ENCODE results near the gene RNF166.

RNF166 gene

DNA sequence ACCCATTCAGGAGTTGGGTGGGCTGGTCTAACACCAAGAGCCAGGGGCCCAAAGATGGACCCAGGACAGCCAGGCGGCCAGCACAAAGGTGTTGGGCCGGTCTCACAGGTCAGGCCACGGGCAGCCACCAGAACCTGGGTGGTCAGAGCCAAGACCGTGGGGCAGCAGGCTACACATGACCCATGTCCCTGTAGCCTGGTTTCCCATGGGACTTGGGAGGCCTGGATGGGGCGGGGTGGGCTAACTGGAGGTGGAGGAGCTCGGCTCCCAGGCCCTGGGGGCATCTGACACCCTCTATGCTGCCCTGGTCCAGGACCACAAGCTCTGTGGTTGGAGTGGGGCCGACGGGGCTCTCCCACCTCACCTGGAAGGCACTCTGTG lies 17.3 kb upstream of the RNF166 start:
- no peak for DNase-seq

DNA sequence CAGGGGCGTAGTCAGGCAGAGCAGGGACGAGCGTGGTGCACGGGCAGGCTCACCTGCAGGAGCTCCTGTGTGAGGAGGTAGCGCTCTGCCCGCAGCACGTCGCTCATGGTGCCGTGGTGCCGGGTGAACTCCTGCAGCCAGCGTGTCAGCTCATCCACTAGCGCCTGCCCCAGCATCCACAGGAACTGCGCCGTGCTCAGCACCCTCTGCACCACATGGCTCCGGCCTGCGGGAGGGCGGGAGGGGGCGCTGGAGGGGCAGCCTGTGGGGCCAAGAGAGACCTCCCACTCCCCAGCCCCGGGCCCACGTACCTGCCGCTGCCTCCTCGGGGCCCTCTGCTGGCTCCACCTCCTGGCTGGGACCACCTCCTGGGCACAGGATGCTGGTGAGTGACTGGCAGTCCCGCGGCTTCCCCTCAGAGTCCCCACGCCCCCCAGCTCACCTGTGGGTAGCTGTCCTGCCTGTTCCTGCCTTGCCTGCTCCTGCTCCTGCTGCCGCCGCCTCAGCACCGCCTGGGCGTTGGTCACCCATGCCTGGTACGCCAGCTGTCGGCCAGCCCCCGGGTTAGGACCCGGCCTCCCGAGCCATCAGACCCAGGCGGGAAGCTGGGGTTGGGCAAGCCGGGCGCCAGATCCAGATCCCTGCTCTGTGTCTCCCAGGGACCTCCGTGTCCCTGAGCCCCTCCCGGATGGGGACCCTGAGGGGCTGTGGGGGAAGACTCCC lies 16.7 kb upstream of the RNF166 start:
- DNase-seq, result no peak

DNA sequence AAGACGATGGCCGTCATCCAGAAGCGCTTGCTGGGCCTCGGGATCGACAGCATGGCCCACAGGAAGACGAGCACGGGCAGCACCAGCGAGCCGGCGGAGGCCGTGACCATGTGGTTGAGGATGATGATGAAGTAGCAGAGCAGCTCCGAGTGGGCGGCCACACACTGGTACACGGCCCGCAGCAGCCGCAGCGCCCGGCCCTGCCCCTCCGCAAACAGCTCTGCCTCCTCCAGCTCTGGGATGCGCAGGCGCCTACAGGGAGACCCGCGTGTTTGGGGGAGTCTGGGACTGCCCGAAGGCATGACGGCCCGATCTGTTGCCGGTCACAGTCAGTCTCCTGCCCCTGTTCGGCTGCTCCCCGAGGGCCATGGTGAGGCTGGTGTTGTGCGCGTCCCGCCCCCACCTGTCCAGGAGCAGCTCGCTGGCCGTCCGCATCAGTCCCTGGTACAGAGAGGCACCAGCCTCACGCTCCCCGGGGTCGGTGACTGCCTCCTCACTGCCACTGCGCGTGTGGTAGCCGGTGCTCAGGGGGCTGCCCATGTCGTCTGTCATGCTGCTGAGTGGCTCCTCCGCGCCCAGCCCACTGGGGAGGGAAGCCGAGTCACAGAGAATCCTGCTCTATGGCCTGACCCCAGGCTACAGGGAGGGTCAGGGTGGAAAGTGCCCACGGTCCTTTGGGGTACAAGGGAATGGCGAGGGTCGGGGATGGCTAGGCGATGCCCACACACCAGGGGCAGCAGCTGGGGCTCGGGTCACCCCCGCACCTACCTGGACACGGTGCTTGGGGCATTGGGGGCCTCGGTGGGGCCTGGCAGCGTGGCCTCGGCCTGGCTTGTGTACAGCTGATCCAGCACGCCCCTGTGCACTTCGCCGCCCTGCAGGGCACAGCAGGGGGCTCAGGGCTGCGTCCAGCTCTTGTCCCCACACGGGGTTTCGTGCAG lies 15.9 kb upstream of the RNF166 start:
- no peak for DNase-seq

DNA sequence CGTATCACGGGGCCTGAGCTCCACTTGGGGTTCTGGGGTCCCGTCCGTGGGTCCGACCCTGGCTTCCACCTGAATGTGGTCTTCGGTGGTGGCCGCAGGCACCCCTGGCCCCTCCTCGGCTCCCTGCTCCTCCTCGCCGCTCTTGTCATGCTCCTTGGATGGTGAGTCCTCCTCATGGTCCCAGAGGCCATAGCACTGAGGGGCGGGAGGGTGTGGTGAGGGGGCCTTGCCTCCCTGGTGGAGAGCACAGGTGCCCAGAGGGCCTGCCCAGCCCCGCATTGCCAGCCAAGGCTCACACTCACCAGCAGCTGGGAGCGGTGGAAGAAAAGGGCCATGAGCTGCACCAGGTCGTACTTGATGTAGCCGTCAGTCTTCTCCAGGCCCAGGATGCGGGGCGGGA lies 15.0 kb upstream of the RNF166 start:
- no peak for DNase-seq

DNA sequence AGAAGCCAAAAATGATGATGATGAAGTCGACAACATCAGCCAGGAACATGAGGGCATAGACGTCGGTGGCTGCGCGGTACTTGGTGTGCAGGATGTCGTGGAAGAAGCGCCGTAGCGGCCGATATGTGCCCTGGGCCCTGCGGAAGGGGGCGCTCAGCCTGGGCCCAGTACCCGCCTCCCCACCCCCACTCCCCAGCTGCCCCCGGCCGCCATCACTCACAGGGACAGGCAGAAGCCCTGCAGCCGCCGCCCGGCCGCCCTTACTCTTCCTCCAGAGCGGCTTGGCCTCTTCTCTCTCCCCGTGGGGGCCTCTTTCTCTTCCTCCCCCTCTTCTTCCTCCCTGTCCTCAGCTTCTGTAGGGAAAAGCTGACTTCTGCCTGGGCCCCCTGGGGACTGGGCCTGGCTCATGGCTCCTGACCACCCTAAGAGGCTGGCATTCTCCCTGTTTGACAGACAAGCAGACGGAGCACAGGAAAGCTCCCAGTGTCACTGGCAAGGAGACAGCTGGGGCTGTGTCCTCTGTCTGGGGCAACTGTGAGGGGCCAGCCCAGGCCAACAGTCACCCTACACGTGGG lies 14.3 kb upstream of the RNF166 start:
- no peak for DNase-seq

DNA sequence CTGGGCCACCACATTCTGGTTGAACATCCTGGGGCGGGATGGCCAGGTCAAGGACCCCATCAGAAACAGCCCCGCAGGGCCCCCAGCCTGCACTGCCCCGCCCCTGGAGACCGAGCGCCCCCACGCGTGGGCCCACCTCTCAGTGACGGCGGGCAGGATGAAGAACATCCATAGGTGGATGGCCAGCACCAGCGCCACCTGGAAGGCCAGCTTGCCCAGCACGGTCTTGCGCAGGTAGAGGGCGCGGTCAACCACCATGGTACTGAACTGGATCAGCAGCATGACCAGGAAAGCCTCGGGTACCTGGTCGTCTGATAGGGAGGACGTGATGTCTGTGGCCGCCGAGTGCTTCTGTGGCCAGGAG lies 13.7 kb upstream of the RNF166 start:
- DNase-seq, result no peak

DNA sequence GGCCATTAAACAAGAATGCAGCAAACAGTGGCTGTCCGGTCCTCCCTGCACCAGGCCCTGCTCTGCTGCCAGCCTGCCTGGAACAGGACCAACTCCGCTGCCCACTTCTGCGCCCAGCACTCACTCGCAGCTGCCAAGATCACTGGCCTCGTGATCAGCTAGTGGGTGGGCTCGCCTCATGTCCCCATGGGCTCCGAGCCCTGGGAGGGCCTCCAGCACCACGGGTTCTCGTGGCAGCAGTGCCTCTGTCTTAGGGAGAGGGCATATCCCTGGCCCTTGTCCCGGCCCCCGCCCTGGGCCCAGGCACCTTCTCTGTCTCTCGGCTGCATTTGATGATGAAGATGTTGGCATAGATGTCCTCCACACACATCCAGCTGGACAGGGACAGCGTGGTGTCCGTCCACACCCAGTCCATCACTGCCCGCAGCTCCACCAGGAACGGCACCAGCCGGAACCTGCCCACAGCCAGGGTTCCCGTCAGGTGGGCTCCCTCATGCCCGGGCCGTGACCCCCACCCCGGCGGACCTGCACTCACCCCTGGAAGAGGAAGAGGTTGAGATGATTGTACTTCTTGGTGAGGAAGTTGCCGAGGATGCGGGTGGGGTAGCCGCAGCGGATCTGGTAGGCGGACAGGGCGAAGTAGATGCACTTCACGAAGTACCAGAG lies 13.2 kb upstream of the RNF166 start:
- no peak for DNase-seq

DNA sequence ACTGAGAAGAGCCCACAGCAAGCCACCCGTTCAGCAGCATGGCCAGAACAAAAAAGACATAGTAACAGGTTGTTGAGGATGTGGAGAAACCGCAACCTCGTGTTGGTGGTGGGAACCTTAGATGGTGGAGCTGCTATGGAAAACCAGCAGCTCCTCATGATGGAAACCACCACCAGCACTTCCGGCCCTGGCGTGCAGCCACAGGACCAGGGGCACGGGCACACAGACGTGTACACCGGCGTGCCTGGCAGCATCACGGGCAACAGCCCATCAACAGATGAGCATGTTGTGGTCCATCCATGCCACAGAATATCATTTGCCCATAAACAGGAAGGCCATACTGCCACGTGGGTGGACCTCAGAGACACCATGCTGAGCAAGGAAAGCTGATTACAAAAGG lies 12.0 kb upstream of the RNF166 start:
- no peak for DNase-seq

DNA sequence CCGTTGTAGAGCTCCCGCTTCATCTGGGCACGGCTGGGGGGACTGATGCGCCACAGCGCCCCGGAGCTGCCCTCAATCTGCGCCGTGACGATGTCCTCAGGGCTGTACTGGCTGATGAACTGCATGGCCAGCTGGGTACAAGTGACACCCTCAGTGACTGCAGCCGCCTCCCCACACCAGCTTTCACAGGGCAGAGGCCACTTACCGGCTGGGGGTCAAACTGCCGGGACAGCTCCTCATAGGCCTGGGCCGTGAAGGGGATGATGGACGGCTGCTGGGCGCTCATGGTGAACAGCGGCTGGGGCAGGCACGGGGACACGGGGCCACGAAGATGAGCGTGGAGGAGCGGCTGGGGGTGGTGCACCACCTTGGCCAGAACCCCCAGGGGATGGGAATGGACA lies 10.4 kb upstream of the RNF166 start:
- DNase-seq, result no peak

DNA sequence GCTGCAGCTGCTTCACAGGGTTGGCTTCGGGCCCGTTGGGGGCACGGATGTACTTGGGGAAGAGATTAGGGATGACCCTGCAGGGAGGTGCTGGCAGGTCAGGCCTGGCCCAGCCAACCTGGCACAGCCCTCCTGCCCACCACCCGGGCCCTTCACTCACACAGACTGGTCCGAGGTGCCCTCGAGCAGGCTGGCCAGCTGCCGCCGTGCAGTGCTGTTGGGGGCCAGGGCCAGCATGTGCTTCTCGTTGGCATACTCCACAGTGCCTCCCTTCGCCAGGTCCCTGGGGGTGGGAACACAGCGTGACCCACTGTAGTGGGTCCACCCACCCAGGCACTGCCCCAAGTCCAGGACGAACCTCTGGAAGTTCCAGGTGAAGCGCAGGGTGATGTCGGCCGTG lies 10.0 kb upstream of the RNF166 start:
- no peak for DNase-seq

DNA sequence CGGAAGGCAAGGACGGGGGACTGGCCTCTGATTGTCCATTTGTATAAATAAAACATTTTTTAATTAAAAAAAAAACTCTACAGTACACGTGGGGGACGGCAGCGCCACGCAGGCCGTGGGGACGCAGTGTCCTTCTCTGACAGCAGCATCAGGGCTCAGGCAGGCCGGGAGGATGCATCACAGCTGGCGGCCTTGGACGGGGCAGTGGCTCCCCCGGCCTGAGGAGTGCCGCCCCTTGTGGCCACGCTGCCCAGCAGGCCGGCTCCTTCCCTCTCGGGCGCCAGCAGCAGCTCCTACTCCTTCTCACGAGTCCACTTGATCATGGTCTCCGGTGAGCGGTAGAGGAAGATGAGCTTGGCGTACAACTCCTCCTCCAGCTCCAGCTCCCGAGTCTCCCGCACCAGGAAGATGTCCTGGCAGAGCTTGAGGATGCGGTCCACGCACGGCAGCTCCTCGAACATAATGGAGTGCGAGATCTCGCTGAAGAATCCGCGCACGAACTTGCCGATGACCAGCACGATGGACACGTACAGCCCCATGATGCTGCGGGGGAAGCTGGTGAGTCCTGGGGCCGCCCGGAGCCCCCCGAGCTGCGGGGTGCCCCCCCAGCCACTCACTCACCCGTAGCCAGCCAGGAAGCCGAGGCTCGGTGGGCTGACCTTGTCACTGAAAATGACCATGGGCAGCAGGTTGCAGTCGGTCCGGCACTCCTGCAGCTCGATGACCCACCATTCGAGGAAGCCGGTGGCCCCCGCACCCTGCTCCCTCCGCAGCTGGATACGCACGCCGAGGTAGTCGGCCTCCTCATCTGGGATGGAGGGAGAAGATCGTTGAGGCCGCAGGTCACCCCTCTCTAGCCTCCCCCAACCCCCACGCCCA lies 9.3 kb upstream of the RNF166 start:
- DNase-seq, result no peak

DNA sequence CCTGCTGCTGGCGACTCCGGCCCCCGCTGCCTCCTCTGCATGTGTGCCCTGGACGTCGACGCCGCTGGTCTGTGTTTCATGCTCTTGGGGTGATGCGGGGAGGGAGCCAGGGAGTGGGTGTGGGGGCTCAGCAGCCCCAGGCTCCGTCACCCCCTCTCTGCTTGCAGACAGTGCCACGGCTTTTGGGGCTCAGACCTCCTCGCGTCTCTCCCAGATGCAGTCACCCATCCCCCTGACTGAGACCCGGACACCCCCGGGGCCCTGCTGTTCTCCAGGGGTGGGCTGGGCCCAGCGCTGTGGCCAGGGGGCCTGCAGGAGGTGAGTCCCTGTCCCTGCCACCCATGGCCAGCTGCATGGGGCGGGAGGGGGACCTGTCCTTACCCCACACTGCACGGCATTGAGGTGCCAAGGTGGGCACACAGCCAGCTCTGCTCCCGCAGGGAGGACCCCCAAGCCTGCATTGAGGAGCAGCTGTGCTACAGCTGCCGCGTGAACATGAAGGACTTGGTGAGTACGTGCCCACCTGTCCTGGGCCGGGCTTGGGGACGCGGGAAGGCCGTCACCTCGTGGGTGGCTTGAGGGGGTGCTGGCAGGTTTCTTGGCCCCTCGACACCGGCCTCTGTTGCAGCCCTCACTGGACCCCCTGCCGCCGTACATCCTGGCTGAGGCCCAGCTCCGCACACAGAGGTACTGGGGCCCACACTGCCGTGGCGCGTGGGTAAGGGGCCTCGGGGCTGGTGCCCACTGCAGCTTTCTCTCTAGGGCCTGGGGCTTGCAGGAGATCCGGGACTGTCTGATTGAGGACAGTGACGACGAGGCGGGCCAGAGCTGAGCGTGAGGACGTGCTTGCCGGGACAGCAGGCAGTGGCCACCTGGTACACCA lies 8.5 kb upstream of the RNF166 start:
- DNase-seq, result no peak

DNA sequence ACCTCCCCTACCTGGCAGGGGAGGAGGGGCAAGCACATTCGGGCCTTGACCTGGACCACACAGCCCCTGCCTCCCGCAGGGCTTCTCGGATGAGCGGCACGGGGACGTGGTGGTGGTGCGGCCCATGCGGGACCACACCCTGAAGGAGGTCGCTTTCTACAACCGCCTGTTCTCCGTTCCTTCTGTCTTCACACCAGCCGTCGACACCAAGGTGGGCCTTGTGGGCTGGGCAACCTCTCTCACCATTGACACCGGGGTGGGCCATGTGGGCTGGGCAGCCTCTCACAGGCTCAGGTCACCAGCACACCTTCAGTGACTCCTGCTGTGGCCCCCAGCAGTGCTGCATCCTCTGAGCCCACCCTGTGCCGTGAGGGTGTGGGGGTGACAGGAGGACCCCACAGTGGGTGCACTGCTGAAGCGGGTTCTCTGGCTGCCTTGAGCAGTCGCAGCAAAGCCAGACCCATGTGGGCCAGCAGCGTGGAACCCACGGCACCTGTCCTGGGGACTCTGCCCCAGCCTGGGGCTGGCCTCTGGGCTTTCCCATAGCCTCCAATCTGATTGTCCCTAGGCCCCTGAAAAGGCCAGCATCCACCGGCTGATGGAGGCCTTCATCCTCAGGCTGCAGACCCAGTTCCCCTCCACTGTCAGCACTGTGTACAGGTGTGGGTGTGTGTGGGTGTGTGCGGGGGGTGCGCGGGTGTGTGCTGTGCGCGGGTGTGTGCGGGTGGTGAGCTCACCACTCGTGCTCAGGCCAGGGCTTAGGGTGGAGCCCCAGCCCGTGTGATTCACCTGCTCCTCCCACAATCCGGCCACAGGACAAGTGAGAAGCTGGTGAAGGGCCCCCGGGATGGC lies 7.6 kb upstream of the RNF166 start:
- no peak for DNase-seq

DNA sequence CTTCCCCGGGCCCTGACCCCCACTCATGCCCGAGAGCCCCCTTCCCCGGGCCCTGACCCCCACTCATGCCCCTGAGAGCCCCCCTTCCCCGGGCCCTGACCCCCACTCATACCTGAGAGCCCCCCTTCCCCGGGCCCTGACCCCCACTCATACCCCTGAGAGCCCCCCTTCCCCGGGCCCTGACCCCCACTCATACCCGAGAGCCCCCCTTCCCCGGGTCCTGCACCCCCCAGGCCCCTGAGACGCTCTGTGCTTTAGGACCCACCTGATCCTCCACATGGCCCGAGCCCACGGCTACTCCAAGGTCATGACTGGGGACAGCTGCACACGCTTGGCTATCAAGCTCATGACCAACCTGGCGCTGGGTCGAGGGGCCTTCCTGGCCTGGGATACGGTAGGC lies 6.8 kb upstream of the RNF166 start:
- DNase-seq, result no peak

DNA sequence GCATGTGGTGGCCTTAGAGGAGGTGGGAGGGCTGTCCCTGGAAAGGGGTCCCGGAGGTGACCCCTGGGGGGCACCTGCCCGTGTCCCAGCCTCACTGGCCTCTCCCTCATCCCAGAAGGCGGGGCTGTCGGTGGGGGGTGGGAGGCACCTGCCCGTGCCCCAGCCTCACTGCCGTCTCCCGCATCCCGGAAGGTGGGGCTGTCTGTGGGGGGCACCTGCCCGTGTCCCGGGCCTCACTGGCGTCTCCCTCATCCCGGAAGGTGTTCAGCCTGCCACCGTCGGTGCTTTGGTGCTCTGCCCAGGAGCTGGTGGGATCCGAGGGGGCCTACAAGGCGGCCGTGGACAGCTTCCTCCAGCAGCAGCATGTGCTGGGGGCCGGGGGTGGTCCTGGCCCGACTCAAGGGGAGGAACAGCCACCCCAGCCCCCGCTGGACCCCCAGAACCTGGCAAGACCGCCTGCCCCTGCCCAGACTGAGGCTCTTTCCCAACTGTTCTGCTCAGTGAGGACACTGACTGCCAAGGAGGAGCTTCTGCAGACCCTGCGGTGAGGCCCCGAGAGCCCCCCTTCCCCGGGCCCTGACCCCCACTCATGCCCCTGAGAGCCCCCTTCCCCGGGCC lies 6.3 kb upstream of the RNF166 start:
- no peak for DNase-seq

DNA sequence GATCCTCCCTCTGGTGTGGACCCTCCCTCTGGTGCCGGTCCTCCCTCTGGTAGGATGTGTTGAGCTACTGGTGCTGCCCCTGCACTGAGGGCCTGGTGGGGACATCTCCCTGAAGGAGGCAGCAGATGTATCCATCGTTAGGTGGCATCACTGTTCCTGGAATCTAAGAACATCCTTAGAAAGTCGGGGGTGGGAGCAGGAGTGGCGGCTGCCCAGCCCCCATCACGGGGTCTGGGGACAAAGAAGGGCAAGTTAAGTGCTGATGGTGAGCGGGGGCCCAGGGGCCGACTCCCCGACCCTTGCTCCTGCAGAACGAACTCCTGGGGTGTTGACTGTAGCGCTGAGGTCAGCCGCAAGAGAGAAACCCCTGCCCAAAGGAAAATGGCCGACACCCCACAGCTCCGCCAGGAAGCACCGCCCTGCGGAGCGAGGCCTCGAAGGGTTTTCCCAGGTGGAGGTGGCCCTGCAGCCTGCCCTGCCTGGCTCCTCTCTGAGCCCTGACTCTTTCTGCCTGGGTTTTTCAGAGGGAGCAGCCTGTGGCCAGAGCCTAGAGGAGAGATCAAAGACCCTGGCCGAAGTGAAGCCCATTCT lies 5.6 kb upstream of the RNF166 start:
- no peak for DNase-seq

DNA sequence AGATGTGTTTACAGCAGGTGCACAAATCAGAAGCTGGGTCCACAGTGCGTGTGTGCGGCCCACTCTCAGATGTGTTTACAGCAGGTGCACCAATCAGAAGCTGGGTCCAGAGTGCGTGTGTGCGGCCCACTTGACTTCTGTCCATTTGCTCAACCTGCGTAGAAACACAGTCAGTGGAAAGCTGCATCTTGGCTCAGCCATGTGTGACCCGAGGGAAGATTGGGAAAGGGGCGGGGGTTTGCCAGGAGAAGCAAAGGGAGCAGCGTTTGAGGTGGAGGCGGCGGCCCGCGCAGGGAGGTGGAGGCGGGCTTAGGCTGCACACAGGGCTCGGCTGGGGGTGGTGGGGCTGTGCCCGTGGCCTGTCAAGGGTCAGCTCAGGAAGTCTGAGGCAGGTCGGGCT lies 4.3 kb upstream of the RNF166 start:
- DNase-seq, result no peak

DNA sequence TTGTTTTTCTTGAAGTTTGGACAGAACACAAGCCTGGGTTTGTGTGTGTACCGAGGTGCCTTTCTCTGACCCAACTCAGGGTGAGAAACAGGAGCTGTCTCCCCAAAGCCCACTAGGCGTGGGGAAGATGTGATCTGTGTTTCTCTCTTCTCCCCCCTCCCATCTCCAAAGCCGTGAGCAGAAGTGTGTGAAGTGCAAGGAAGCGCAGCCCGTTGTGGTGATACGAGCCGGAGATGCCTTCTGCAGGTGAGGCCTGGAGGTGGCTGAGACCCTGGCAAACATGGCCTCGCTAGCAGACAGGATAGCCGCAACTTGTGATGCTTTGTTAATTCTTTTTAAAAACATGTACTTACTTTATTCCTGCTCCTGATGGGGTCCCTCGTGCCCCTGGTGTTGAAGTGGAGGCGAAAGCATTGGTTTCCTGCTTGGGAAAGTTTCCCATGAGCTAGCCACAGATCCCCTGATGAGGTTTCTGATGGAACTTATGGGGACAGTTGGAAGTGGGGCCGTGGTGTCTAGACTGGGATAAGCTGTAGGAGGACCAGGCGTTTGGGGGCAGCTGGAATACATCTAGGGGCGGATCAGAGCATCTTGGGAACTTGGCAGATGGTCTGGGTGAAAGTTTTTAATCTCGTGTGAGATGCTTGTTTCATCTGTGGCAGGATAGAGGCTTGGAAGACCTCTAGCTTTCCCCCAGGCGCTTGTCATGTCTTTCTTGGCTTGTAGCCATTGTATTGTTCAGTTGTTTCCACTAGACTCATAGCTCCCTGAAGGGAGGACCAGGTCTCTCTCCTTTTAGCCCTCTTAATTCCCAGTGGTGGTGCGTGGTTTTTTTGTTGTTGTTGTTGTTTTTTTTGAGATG lies 988 bp upstream of the RNF166 start:
- DNase-seq, result no peak

DNA sequence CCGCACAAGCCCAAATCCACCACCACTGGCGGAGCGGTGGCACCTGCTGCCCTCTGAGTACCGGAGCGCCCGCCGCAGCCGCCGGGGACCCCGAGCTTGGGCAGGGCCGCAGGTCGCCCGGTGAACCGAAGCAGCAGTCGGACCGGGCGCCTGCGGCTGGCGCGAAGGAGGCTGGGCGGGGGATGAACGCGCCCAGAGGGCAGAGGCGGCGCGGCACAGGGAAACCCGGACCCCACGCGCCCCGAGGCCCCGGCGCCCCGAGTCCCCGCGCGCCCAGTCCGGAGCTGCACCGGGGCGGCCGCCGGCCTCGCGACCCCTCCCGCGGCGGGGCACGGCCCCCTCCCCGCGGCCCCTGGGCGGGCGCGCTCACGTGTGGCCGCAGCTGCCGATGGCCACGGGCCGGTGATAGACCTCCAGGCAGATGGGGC lies 393 bp downstream of the RNF166 start:
- no peak for DNase-seq

All from NCI-H748 treated with DMSO at 0.1 percent for 48 hours (cell line).